HL-60/S4 (cell line): ENCODE results near the gene LEP.

Experiments used
- in situ Hi-C: fragments of 300-500 bp; cut with MboI; formaldehyde crosslinking; loops from 2 replicates; pipeline ENCODE4 v1.14.3; 2022; ENCODE audit warnings: low sequenced_read_pairs

The LEP gene

GRCh38 chr7:128243273-128243672 lies 2.2 kb downstream of the LEP start:
- in situ Hi-C loops, result no loop called here

GRCh38 chr7:128244861-128245260 lies 3.8 kb downstream of the LEP start:
- in situ Hi-C loops, result no loop called here

GRCh38 chr7:128247108-128247507 lies 6.0 kb downstream of the LEP start:
- in situ Hi-C loops, result no loop called here

GRCh38 chr7:128247640-128248194 lies 6.6 kb downstream of the LEP start:
- in situ Hi-C loops, result no loop called here

GRCh38 chr7:128251337-128251736 lies 10.3 kb downstream of the LEP start:
- in situ Hi-C loops, result no loop called here

GRCh38 chr7:128253701-128254100 lies 12.6 kb downstream of the LEP start:
- in situ Hi-C loops, result no loop called here

- in situ Hi-C loops, result no loop called here
These were observed 13.4 kb downstream of the LEP start for GRCh38 chr7:128254470-128254869.

GRCh38 chr7:128255271-128255670 lies 14.2 kb downstream of the LEP start:
- in situ Hi-C loops, result no loop called here

- in situ Hi-C loops, result no loop called here
These were observed 16.4 kb downstream of the LEP start for GRCh38 chr7:128257458-128257857.

GRCh38 chr7:128259131-128260061 lies 18.3 kb downstream of the LEP start:
- in situ Hi-C loops, result no loop called here

- in situ Hi-C loops, result no loop called here
These were observed 19.2 kb downstream of the LEP start for GRCh38 chr7:128260069-128260795.

- in situ Hi-C loops, result no loop called here
These were observed 21.4 kb downstream of the LEP start for GRCh38 chr7:128262273-128263028.

GRCh38 chr7:128263420-128263819 lies 22.3 kb downstream of the LEP start:
- in situ Hi-C loops, result no loop called here

- in situ Hi-C loops, result no loop called here
These were observed 23.4 kb downstream of the LEP start for GRCh38 chr7:128264477-128264876.

- in situ Hi-C loops, result no loop called here
These were observed 24.3 kb downstream of the LEP start for GRCh38 chr7:128265156-128265905.

- in situ Hi-C loops, result no loop called here
These were observed 24.8 kb downstream of the LEP start for GRCh38 chr7:128265906-128266300.

- in situ Hi-C loops, result no loop called here
These were observed 25.4 kb downstream of the LEP start for GRCh38 chr7:128266529-128266882.

- in situ Hi-C loops, result no loop called here
These were observed 26.0 kb downstream of the LEP start for GRCh38 chr7:128266883-128267594.

- in situ Hi-C loops, result no loop called here
These were observed 26.5 kb downstream of the LEP start for GRCh38 chr7:128267595-128267924.

GRCh38 chr7:128268233-128268632 lies 27.2 kb downstream of the LEP start:
- in situ Hi-C loops, result no loop called here
